Hematopoietic multipotent progenitor cell treated with erythropoietin and hydrocortisone succinate and interleukin-3 and kit ligand, for 17 days (in vitro differentiated cells): ENCODE data around the gene MAST4.
"Not testable (repeated sequence)": the region's sequence is repeated elsewhere in the genome, so short reads cannot be mapped to it uniquely, and the experiment has no call there.

Experiments used
- DNase-seq: peaks from one replicate; pipeline ENCODE4 v3.0.0-alpha.2; 2015; ENCODE audit warnings: low spot score

The MAST4 gene

DNA sequence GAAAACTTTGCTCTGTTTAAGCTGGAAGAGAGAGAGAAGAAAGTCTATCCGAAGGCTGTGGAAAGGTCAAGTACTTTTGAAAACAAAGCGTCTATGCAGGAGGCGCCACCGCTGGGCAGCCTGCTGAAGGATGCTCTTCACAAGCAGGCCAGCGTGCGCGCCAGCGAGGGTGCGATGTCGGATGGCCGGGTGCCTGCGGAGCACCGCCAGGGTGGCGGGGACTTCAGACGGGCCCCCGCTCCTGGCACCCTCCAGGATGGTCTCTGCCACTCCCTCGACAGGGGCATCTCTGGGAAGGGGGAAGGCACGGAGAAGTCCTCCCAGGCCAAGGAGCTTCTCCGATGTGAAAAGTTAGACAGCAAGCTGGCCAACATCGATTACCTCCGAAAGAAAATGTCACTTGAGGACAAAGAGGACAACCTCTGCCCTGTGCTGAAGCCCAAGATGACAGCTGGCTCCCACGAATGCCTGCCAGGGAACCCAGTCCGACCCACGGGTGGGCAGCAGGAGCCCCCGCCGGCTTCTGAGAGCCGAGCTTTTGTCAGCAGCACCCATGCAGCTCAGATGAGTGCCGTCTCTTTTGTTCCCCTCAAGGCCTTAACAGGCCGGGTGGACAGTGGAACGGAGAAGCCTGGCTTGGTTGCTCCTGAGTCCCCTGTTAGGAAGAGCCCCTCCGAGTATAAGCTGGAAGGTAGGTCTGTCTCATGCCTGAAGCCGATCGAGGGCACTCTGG, 567.8 kb downstream of the MAST4 start:
- no peak for DNase-seq

DNA sequence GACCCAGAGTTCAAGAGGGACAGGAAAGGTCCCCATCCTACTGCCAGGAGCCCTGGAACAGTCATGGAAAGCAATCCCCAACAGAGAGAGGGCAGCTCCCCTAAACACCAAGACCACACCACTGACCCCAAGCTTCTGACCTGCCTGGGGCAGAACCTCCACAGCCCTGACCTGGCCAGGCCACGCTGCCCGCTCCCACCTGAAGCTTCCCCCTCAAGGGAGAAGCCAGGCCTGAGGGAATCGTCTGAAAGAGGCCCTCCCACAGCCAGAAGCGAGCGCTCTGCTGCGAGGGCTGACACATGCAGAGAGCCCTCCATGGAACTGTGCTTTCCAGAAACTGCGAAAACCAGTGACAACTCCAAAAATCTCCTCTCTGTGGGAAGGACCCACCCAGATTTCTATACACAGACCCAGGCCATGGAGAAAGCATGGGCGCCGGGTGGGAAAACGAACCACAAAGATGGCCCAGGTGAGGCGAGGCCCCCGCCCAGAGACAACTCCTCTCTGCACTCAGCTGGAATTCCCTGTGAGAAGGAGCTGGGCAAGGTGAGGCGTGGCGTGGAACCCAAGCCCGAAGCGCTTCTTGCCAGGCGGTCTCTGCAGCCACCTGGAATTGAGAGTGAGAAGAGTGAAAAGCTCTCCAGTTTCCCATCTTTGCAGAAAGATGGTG, 568.8 kb downstream of the MAST4 start:
- DNase-seq: no peak

DNA sequence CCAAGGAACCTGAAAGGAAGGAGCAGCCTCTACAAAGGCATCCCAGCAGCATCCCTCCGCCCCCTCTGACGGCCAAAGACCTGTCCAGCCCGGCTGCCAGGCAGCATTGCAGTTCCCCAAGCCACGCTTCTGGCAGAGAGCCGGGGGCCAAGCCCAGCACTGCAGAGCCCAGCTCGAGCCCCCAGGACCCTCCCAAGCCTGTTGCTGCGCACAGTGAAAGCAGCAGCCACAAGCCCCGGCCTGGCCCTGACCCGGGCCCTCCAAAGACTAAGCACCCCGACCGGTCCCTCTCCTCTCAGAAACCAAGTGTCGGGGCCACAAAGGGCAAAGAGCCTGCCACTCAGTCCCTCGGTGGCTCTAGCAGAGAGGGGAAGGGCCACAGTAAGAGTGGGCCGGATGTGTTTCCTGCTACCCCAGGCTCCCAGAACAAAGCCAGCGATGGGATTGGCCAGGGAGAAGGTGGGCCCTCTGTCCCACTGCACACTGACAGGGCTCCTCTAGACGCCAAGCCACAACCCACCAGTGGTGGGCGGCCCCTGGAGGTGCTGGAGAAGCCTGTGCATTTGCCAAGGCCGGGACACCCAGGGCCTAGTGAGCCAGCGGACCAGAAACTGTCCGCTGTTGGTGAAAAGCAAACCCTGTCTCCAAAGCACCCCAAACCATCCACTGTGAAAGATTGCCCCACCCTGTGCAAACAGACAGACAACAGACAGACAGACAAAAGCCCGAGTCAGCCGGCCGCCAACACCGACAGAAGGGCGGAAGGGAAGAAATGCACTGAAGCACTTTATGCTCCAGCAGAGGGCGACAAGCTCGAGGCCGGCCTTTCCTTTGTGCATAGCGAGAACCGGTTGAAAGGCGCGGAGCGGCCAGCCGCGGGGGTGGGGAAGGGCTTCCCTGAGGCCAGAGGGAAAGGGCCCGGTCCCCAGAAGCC, 569.6 kb downstream of the MAST4 start:
- DNase-seq: peak; percentile 61

DNA sequence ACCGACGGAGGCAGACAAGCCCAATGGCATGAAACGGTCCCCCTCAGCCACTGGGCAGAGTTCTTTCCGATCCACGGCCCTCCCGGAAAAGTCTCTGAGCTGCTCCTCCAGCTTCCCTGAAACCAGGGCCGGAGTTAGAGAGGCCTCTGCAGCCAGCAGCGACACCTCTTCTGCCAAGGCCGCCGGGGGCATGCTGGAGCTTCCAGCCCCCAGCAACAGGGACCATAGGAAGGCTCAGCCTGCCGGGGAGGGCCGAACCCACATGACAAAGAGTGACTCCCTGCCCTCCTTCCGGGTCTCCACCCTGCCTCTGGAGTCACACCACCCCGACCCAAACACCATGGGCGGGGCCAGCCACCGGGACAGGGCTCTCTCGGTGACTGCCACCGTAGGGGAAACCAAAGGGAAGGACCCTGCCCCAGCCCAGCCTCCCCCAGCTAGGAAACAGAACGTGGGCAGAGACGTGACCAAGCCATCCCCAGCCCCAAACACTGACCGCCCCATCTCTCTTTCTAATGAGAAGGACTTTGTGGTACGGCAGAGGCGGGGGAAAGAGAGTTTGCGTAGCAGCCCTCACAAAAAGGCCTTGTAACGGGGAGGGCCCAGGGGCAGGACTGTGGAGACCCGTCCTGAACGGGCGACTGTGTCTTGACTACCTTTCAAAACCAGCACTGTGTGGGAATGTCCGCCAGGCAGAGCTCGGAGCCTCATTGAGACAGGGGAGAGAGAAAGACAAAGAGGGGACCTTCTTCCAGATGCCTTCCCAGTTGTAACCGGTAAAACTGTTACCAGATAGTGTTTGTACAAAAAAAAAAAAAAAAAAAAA, 570.5 kb downstream of the MAST4 start:
- DNase-seq: peak; percentile 23

DNA sequence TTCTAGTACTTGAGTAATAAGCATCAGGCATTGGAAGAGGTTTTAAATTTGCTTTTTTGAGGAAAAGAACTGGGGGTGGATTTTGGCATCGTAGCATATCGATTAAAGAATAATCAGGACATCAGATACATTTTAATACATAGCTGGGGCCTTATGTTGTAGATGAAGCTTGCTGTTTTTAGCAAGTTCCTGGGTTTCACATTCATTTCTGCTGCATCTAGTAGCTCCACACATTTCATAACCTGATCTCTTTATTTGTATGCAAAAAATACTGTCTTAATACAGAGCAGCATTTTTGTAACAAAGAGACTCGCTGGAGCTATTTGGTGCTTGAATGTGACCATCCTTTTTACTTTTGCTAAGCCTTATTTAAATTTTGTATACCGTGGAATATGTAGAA, 571.9 kb downstream of the MAST4 start:
- DNase-seq: no peak

DNA sequence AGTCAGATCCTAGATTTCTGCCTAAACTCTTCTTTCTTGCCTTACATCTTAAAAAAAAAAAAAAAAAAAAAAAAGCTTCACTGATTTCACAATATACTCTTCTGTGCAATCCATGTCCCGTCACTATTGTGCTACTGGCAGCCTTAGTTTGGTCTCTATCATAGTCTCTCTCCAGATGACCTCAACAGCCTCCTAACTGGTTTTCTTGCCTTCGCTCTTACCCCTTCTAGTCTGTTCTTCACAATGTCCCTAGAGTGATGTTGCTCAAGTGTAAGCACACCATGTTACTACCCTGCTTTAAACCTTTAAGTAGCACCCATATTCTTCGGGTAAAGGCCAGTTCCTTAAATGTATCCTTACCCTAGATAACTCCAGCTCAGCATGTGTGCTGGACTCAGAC, 574.6 kb downstream of the MAST4 start:
- DNase-seq: no peak

DNA sequence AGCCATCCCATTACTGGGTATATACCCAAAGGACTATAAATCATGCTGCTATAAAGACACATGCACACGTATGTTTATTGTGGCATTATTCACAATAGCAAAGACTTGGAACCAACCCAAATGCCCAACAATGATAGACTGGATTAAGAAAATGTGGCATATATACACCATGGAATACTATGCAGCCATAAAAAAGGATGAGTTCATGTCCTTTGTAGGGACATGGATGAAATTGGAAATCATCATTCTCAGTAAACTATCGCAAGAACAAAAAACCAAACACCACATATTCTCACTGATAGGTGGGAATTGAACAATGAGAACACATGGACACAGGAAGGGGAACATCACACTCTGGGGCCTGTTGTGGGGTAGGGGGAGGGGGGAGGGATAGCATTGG, 577.2 kb downstream of the MAST4 start:
- not testable (repeated sequence) for DNase-seq

DNA sequence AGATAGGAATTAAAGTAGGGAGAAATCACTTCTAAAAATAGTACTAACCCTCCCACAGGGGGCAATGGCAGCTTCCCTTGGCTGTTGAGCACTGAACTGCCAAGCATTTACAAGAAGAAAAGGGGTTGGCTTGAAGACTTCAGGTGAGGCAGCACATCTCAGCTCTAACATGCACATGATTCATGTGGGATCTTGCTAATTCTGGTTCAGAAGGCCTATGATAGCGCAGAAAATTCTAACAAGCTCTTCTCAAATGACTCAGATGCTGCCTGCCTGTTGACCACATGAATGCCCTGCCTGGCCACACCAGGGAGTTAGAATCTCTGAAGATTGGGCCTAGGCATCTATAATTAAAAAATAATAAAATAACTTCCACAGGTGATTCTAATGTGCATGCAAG, 577.8 kb downstream of the MAST4 start:
- DNase-seq: no peak

DNA sequence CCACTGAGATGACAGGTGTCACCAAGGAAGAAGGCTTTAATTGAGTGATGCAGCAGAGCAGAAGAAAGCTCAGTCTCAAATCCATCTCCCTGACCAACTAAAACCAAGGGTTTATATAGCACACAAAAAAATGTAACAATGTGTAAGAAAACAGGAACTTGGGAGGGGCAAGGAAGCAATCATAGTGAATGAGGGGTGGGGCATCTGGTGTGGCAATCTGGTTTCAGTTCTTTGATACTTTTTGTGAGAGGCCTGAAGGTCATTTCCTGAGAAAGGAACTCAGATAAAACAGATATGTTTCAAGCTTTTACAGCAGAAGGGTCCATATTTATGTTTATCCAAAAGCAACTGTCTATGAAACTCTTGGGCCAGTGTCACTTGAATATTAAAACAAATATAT, 580.7 kb downstream of the MAST4 start:
- no peak for DNase-seq

DNA sequence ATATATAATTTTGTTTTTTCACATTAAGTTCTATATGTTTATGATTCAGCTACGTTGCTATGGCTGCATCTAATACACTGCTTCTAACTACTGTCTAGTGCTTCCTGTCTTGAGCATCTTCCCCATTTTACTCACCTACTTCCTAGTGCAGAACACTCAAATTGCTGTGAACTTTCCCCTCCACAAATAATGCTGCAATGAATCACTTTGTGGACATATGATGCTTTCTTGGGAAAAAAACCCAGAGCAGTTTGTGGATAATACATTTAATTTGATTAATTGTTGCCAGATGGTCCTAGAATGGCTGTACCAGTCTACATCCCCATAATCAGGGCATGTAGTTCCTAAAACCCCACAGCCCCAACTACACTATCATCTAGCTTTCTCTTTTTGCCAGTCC, 581.9 kb downstream of the MAST4 start:
- DNase-seq: no peak

DNA sequence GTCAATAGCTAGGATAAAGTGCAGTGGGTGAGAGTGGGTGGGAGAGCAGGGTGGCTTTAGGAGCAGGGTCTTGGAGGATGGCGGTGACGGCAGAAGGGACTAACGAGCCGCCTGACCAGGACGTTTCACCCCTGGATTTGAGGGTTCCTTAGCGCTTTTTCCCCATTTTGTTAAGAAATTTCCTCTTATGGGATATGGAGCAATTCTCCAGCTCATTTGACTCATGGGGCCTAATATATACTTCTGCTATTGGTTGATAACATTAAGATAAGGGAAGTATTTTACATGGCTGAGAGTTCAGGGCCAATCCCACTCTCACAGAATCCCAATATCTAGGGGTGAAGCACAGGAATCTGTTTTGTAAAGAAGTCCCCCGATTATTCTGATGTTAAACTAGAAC, 582.8 kb downstream of the MAST4 start:
- DNase-seq: no peak

DNA sequence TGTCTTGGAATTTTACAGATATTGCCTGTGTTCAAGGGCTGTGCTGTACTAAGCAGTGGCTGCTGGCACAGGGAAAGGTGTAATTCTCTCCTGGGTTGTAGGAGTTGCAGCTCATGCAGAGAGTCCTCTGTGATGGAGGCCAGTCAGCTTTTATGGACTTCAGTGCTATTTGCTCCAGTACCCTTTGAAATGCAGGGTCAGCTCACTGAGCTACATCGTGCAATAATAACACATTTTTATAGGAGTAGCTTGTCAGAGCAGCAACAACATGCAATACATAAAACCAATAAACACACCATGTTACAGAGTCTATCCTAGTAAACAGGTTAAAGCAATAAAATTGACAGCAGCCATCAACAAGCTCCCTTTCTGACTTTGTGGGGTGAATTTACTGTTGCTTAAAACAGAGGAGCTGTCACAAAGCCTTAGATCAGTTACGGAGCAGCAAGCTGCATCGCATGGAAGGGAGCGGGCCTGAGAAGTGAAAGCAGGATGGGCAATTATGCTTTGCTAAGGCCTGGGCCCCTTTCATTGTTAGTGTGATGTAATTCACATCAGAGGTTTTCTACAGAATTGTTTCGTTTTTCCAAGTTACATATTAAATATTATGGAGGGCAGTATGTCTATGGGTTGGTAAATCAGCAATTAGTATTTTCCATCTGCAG, 583.6 kb downstream of the MAST4 start:
- no peak for DNase-seq

DNA sequence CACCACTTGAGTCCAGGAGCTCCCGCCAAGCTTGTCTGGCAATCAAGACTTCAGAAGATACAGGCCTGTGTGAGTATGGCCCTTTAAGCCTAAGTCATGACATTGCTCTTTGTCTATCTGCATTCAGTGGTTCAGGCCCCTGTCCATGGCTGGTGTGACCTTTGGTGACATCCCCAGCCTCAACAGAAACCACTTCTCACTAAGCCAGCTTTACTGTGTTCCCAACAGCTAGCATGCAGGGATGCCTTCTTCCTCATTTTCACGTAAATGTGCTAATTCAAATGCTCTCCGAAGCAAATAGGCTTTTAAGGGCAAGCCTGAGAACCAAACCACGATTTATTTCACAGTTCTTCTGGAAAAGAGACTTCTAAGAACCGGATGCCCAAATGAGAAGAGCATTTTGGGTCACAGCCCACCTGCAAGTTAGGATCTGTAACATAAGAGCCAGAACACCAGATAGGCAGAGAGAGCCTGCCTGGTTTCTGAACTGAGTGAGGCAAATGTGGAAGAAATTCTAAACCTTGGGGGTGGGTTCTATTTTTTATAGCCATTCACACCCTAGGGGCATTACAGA, 585.5 kb downstream of the MAST4 start:
- no peak for DNase-seq

DNA sequence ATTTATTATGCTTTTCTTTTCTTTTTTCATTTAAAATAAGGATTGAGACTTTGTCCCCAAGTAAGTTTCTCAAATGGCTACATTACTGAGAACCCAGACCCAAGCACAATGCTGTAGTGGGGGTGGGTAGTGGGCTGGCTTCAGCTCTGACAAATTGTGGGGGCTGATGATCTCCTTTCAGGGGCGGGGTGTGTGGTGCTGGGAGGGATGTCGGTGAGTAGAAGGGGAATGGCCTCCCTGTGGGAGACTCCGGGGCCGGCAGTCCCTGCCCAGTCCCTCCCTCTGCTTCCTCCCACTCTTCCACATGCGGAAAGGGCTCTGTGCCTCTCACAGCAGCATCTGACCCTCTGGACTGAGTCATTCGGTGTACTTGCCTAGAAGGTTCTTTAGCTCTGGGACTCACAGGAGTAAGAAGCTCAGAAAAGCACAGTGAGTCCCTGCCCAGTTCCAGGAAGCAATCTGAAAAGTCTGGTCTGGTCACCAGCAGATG, 586.2 kb downstream of the MAST4 start:
- no peak for DNase-seq

DNA sequence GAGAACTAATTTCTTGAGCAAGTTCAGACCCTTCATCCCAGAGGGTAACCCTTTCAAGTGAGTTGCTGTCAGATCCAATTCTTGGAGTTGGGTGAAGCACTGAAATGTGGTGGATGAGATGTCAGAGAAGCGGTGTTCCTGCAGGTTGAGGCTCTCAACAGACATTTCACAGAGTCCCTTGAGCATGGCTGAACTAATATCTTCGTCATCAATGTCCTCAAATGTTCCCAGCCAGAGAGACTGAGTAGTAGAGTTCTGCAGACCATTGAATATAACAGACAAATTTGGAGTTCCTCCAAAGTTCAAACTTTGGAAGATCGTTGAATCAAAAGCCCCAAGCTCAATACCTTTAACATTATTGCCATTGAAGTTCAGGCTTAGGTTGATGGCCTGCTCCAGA, 587.7 kb downstream of the MAST4 start:
- DNase-seq: no peak

DNA sequence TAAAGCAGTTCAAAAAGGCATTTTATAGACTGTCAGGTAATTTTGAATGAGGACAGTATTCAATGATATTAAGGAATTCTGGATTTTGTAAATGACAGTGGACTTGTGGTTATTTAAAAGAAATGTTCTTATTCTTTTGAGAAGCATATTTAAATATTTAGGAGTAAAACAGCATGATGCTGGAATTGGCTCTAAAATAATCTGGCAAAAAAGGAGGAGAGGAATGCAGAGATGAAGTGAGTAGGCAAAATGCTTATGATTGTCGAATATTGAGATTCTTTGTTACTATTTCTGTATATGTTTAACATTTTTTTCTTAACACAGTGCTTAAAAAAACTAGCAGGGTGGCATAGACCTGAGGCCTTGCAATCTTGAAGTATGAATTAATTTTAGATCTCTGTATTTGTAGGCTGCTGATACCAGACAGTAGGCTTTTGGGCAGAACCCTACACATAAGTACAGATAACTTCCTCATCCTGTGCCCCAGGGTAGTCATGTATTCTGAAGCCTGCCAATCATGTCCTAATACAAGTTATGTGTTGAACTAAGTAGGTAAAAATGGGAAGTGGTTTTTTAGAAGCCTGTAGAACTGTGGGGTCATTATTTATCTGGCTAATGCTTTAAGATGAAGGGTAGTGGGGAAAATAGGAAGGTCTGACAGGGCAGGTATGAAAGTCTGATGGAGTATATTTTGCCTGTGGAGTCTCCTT, 591.0 kb downstream of the MAST4 start:
- DNase-seq: no peak

DNA sequence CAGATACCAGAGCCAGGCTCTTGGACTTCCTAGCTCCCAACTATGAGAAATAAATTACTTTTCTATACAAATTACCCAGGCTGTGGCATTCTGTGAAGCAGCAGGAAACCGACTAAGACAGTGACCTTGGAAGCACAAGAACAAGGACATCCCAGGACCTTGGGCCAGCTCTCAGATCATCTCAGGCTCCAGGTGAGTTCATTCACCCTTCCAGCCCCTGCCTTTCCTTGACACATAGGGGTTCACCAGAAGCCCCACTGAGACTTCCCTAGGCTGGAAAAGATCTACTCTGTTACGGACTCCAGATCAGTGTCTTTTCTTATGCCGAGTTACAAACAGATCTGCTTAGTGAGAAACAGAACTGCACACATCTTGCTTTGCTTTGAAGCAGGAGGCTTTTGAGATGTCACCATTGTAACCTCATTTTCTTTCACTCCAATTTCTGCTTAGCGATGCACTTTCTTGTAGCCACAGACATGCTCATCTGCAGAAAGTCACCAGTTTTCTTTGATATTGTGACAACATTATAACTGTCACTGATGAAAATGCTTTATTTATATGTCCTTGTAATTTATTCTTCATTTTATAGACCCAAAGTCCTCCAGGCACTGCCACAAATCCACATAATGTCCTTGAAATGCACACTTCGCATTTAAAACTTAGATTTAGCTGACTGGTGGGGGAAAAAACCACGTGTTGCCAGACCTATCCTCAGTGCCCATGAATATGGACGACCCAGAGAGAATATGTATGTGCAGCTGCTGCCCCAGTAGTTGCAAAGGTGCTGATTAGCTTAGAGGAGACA, 592.3 kb downstream of the MAST4 start:
- no peak for DNase-seq

DNA sequence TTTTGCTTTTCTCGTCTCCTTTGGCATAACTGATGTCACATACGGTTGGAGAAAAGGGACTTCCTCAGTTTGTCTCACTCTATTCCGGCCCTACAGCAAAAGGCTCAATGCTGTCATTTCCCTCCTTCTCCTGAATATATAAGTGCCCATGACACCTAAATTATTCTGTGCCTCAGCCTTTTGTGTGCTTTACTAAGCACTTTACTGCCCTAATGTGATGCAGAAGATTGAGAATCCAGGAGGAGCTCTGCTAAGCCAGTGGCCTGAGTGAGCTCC, 592.8 kb downstream of the MAST4 start:
- DNase-seq: no peak

DNA sequence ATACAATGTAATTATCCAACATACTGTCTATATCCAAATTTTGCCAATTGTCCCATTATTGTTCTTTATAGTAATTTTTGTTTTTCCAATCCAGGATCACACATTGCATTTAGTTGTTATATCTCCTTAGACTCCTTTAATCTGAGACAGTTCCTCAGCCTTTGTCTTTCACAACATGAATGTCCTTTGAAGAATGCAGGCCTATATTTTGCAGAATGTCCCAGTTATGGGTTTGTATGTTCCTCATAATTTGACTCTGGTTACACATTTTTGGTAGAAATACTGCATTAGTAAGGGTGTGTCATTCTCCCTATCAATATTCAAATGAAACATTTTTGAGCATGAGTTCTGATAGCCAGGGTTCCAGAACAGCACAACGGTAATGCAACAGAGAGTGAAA, 593.7 kb downstream of the MAST4 start:
- DNase-seq: no peak

DNA sequence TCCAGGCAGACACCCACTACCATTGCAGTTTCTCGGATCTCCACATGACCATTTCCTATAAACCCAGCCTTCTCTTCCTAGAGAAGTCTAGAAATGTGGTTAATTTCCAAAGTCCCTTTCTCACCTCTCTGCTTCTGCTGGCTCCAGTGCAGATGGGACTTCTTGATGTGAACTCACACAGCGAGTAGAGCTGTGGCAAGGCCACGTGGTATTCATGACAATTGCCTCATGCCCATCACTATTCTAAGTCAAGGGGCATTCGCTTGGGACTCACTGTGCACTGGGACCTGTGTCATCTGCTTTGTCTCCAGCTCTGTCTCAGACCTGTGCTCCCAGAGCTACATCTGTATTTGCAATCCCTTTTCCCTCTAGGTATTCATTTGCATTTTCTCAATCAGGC, 594.2 kb downstream of the MAST4 start:
- DNase-seq: no peak
